Measurements from ENCODE around the gene GRIN1. TPM values are rescaled to one million over a fixed set of nuclear protein-coding genes. Genes with fewer than 3 reads are reported as not detected.

The GRIN1 gene
- total RNA-seq, 4 donors from 2014 or later = not detected

DNA sequence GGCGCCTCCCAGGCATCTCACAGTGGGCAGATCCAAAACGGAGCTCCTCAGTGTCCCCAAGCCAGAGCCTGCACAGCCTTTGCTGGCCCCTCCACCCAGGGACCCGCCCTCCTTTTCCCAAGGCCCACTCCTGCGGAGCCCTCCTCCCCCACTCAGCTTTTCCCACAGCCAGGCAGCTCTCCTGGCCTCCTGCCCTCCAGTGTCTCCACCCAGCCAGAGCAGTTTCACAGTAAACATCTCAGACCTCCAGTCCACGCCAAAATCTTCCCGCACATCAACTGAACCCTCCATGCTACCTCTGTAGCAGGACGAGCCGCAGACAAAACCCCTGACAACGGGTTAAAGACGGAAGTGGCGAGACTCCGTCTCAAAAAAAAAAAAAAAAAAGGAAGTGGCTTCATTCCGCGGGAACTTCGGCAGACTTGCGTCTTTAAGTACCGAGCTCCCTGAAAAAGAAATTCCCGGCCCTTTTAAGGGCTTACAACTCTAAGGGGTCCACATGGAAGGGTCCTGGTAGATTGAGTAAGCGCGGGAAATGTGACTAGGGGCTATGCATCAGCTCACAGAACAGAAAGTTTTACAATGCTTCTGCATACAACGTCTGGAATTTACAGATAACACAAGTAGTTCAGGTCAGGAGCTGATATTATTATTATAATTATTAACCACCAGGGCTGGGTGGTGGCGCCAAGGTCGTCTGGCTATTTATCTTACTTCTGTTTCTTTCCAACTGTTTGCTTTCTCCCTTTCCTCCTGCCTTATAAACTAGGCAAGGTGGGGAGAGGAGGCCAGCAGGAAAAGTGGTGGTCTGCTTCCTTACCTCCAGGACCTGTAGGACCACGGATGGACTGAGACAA is 11.4 kb upstream of the GRIN1 start:
- no peaks in the 10 kb centered on the region for H3K36me3 ChIP-seq
- peak in 2 of 3 donors; percentile 62 to 63 for DNase-seq

GRCh38 chr9:137128158-137128861 is 10.6 kb upstream of the GRIN1 start:
- peak overlapping the region; percentile 63 to 94 (median 86) for H3K4me3 ChIP-seq
- H3K9me3 ChIP-seq = peaks cover 0 to 7% (median 3%) of the 10 kb centered on the region in 4 donors
- no peaks in the 10 kb centered on the region for H3K27me3 ChIP-seq
- peak overlapping the region; percentile 62 to 86 (median 83) for H3K27ac ChIP-seq
- no peak for DNase-seq
- H3K36me3 ChIP-seq = no peaks in the 10 kb centered on the region
- no peak for TF ChIP-seq CTCF (IDR thresholded peaks at IDR 0.05)
- TF ChIP-seq POLR2A (IDR thresholded peaks at IDR 0.05) = no peak
- H3K4me1 ChIP-seq = peaks cover 0 to 38% (median 23%) of the 10 kb centered on the region in 4 donors

More for the DNA sequence above, 11.4 kb upstream of the GRIN1 start:
- Histone ChIP-seq H3K9me3 (peaks cover 0 to 7% (median 3%) of the 10 kb centered on the region in 4 donors), H3K27ac (peak overlapping the region; percentile 62 to 86 (median 83)), H3K4me3 (peak overlapping the region; percentile 25 to 94 (median 64)), H3K4me1 (peaks cover 0 to 38% (median 23%) of the 10 kb centered on the region in 4 donors), H3K27me3 (no peaks in the 10 kb centered on the region)
- TF ChIP-seq CTCF (IDR thresholded peaks at IDR 0.05) (peak in 3 of 6 experiments; percentile 16 to 30 (median 19)), POLR2A (IDR thresholded peaks at IDR 0.05) (no peak)

- H3K4me3 ChIP-seq = peak overlapping the region; percentile 63 to 94 (median 86)
- peak overlapping the region; percentile 62 to 86 (median 83) for H3K27ac ChIP-seq
- DNase-seq = peak in 2 of 3 donors; percentile 47 to 60
Observed at GRCh38 chr9:137128862-137129455, 10.0 kb upstream of the GRIN1 start.

GRCh38 chr9:137129456-137130175 is 9.3 kb upstream of the GRIN1 start:
- peak; percentile 53 to 67 for TF ChIP-seq POLR2A (IDR thresholded peaks at IDR 0.05)
- no peak for TF ChIP-seq CTCF (IDR thresholded peaks at IDR 0.05)
- peak overlapping the region; percentile 63 to 94 (median 86) for H3K4me3 ChIP-seq
- peaks cover 0 to 38% (median 23%) of the 10 kb centered on the region in 4 donors for H3K4me1 ChIP-seq
- H3K27me3 ChIP-seq = no peaks in the 10 kb centered on the region
- H3K36me3 ChIP-seq = no peaks in the 10 kb centered on the region
- H3K27ac ChIP-seq = peak overlapping the region; percentile 62 to 86 (median 83)
- H3K9me3 ChIP-seq = peaks cover 0 to 7% (median 3%) of the 10 kb centered on the region in 4 donors
- DNase-seq = peak; percentile 86 to 96 (median 94)

More at GRCh38 chr9:137128862-137129455, 10.0 kb upstream of the GRIN1 start:
- Histone ChIP-seq H3K9me3 (peaks cover 0 to 7% (median 3%) of the 10 kb centered on the region in 4 donors), H3K27me3 (no peaks in the 10 kb centered on the region), H3K4me1 (peaks cover 0 to 38% (median 23%) of the 10 kb centered on the region in 4 donors), H3K36me3 (no peaks in the 10 kb centered on the region)
- no peak for TF ChIP-seq CTCF (IDR thresholded peaks at IDR 0.05)
- no peak for TF ChIP-seq POLR2A (IDR thresholded peaks at IDR 0.05)

Data from Peyer's patch (tissue), 4 donors.